ENCODE data around the gene SSUH2.
A peak's percentile ranks its signal among the peaks of the same experiment; 100 is the strongest.
"Not testable (repeated sequence)": the region's sequence is repeated elsewhere in the genome, so short reads cannot be mapped to it uniquely, and the experiment has no call there.

Gene SSUH2

DNA sequence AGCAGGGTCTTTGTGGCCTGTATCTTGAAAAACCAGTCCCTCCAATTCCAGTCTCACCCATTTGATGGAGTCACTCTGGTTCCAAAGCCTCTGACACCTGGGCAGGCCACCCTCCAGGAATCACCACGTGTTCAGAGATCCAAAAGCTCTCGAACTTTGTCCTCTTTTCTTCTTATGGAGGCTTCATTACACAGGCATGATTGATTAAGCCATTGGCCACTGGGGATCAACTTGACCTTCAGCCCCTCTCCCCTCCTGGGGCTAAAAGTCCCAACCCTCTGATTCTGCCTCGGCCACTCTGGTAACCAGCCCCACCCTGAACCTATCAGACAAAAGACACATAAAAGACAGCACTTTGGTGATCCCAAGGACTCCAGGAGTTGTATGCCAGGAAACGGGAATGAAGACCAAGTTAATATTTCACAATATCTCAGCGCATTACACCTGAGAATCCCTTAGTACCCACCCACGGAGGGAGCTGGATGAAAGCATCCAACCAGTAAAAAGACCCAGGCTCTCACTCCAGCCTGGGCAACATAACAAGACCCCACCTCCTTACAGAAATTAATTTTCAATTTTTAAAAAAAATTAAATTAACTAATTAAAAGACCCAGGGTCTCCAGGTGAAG lies 23.0 kb upstream of the SSUH2 start:
- FAIRE-seq (no peak), DNase-seq (ENCODE audit: insufficient read length, low spot score) (no peak)
- TF ChIP-seq POLR2A (IDR thresholded peaks at IDR 0.05; ENCODE audit: low read depth, low read length), result no peak

- DNase-seq (ENCODE audit: insufficient read length, low spot score) (no peak), FAIRE-seq (no peak)
- no peak for TF ChIP-seq POLR2A (IDR thresholded peaks at IDR 0.05; ENCODE audit: low read depth, low read length)
Measured at GRCh38 chr3:8665407-8665896, 20.9 kb upstream of the SSUH2 start.

DNA sequence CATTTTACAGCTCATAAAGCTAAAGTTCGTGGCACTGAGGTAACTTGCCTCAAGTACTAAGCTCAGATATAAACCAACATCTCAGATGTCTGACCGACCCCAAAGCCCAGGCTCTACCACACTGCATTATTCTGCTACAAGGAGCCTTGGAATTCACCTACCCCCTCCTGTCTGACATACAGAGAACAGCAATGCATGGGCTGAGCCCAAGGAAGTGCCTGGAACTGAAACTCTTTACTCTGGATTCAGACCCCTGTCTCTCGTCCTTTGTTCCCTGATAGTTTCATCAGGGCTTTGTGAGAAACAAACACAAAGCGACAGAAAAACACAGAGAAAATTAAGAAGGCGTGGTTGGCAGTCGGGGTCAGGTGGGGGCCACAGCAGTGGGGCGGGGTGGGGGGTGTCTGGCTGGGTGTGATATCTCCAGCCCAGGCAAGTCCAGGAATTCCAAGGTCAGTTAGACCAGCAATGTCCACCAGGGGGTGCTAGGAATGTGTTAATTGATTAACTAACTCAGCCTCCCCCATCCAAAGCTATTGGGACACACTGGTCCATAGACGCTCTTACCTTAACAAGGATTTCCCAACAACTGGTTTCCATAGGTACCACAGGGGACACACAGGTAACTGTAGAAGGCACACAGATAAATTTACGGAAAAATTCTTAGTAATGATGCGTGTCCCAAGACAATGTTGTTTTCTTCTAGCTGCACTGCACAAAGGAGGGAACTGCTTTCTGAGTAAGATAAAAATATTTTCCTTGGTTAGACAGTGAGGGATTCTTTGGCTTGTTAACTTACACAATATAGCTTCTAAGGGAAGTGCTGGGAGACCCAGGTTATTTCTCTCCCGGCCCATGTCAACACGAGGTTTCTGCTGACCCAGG lies 18.8 kb upstream of the SSUH2 start:
- no peak for FAIRE-seq
- peak; percentile 54 for DNase-seq (ENCODE audit: insufficient read length, low spot score)
- no peak for TF ChIP-seq POLR2A (IDR thresholded peaks at IDR 0.05; ENCODE audit: low read depth, low read length)

DNA sequence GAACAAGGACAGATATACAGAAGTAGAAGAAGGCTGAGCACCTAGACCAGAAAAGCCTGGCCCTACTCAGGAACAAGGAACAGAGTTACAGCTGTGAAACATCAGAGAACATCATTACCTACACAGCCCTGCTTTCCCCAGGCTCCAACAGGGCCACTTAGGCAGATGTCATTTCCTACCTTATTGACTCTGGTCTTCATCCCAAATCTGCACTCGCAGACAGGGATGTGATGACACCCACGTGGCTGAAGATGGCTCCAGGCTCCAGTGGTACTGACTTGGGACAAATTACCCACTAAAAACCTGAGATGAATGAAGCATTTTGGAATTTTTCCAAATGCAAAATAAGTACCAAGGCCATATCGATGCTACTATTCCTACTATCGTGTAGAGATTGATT lies 18.0 kb upstream of the SSUH2 start:
- no peak for TF ChIP-seq POLR2A (IDR thresholded peaks at IDR 0.05; ENCODE audit: low read depth, low read length)
- no peak for FAIRE-seq
- DNase-seq (ENCODE audit: insufficient read length, low spot score), result no peak

GRCh38 chr3:8660175-8661118 lies 15.8 kb upstream of the SSUH2 start:
- DNase-seq (ENCODE audit: insufficient read length, low spot score) (no peak), FAIRE-seq (no peak)
- no peak for TF ChIP-seq POLR2A (IDR thresholded peaks at IDR 0.05; ENCODE audit: low read depth, low read length)

DNA sequence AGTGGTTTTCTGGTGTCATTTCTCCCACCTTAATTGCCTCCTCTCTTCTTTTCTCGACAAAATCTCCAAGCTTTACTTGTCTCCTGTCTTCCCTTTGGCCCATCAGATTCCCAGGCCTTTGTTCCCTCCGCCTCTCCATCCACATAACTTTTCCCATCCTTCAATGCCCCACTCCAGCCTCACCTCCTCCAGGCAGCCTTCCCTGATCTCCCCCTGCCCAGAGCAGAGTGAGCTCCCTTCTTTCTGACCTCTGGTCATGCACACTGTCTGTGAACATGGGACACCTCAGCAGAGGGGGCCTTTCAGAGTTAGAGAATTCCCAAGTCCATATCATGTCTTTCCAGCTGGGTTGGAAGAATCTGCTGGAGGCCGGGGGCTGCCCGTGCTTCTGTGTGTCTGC lies 14.6 kb upstream of the SSUH2 start:
- DNase-seq (ENCODE audit: insufficient read length, low spot score) (no peak), FAIRE-seq (no peak)
- TF ChIP-seq POLR2A (IDR thresholded peaks at IDR 0.05; ENCODE audit: low read depth, low read length), result no peak

GRCh38 chr3:8658306-8659212 lies 14.0 kb upstream of the SSUH2 start:
- no peak for TF ChIP-seq POLR2A (IDR thresholded peaks at IDR 0.05; ENCODE audit: low read depth, low read length)
- DNase-seq (ENCODE audit: insufficient read length, low spot score) (no peak), FAIRE-seq (no peak)

DNA sequence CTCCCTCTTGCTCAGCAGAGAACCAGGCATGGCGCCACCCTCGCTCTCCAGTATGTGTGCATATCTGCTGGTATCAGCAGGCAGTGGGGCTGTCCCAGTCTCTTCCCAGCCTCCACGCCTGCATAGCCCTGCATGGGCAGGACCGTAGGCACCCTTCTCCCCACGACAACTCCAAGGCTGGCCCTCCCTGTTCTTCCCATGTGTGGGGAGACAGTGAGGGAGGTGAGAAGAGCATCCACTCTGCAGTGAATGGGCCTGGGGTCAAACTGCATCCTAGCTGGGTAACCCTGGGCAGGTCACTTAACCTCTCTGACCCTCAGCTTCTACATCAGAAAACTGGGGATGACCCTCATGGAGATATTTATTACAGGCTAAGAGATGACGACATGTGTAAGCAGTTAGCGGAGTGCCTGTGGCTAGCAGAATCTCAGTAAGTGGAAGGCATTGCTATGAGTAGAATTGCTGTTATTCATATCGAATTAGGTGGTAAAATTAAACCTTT lies 13.3 kb upstream of the SSUH2 start:
- TF ChIP-seq POLR2A (IDR thresholded peaks at IDR 0.05; ENCODE audit: low read depth, low read length), result no peak
- DNase-seq (ENCODE audit: insufficient read length, low spot score) (no peak), FAIRE-seq (no peak)

DNA sequence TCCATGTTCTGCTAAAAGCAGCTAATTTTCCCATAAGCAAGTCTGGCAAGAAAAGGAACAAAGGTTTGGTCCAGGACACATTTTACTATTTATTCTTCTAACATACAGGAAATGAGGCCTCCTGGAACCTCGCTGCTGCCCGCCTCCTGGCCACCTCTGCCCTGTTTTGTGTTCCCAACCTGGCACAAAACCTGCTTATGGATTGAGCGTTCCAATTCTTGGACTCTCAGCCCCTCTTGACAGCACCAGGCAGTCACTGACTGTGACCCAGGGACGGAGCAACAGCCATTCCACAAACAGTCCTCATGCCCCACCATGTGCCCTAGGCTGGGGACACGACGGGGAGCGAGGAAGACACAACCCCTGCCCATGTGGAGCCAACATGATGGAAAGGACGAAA lies 11.6 kb upstream of the SSUH2 start:
- TF ChIP-seq POLR2A (IDR thresholded peaks at IDR 0.05; ENCODE audit: low read depth, low read length), result no peak
- FAIRE-seq, result no peak
- no peak for DNase-seq (ENCODE audit: insufficient read length, low spot score)

GRCh38 chr3:8655387-8655835 lies 10.8 kb upstream of the SSUH2 start:
- FAIRE-seq (no peak), DNase-seq (ENCODE audit: insufficient read length, low spot score) (no peak)
- no peak for TF ChIP-seq POLR2A (IDR thresholded peaks at IDR 0.05; ENCODE audit: low read depth, low read length)

DNA sequence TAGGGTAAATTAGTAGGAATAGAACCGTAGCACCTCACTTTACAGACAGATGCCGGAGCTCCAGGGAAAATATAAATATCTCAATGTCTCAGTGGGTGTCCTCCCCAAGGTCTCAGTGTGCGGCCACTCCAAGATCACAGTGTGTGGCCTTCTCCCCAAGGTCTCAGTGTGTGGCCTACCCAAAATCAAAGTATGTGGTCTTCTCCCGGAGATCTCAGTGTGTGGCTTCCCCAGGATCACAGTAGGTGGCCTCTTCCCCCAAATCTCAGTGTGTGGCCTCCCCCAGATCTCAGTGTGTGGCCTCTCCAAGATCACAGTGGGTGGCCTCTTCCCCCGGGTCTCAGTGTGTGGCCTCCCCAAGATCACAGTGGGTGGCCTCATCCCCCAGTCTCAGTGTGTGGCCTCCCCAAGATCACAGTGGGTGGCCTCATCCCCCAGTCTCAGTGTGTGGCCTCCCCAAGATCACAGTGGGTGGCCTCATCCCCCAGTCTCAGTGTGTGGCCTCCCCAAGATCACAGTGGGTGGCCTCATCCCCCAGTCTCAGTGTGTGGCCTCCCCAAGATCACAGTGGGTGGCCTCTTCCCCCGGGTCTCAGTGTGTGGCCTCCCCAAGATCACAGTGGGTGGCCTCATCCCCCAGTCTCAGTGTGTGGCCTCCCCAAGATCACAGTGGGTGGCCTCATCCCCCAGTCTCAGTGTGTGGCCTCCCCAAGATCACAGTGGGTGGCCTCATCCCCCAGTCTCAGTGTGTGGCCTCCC lies 10.2 kb upstream of the SSUH2 start:
- not testable (repeated sequence) for FAIRE-seq; DNase-seq (ENCODE audit: insufficient read length, low spot score)

DNA sequence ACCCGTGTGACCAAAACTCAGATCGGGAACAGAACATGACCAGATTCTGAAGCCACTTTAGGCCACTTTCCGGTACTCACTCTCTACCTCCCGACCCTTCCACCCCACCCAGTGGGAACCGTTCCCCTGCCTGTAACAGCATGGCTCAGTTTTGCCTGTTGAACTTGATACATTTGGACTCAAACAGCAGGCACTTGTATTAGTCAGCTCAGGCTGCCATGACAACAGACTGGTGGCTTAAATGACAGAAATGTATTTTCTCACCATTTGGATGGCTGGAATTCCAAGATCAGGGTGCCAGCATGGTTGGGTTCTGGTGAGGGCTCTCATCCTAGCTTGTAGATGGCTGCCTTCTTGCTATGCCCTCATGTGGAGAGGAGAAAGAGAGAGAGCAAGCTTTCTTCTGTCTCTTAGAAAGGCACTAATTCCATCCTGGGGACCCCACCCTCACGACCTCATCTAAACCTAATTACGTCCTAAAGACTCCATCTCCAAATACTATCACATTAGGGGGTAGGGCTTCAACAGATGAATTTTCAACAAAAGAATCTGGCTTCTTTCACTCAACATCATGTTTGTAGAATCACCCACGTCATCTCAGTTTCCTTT lies 9.3 kb upstream of the SSUH2 start:
- FAIRE-seq (no peak), DNase-seq (ENCODE audit: insufficient read length, low spot score) (no peak)
- no peak for TF ChIP-seq POLR2A (IDR thresholded peaks at IDR 0.05; ENCODE audit: low read depth, low read length)

All from H54 (cell line).